Peyer's patch (tissue), 4 donors: ENCODE results near the gene MFF.

Experiments
- CTCF ChIP-seq, 6 experiments: fragments of 450-650 bp in 4 of 6; fragments of 200-600 bp in 2 of 6; sonication (generic) in 1 of 6; IDR thresholded peaks; one replicate each; pipeline ENCODE4 v1.5.1; 2017 to 2019; ENCODE audit warnings: antibody characterized with exemption in 6 of 6, mild to moderate bottlenecking in 3 of 6, moderate library complexity in 1 of 6
- POLR2A ChIP-seq, 2 donors: fragments of 450-650 bp; IDR thresholded peaks; one replicate each; pipeline ENCODE4 v1.5.1; 2017; ENCODE audit warnings: antibody characterized with exemption in 2 of 2, mild to moderate bottlenecking in 2 of 2, moderate library complexity in 2 of 2

- TF ChIP-seq CTCF (IDR thresholded peaks at IDR 0.05) = no peak
- no peak for TF ChIP-seq POLR2A (IDR thresholded peaks at IDR 0.05)
These were observed 41.8 kb downstream of the MFF start for GRCh38 chr2:227366769-227367426.
